ENCODE data around the gene SAMD4A.

Gene SAMD4A

DNA sequence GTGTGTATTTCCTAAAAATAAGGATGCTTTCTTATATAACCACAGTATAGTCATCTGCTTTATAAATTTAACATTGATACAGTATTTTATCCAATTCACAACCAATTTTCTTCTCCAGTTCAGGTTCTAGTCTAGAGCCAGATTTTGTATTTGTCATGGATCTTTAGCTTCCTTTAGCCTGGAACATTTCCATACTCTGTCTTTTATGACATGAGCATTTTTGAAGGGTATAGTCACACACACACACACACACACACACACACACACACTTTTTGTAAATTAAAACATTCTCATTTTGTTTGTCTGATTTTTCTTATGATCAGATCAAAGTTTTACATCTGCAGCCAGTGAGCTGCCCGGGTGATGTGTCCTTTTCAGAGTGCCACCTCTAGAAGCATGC is 31.8 kb upstream of the SAMD4A start:
- TF ChIP-seq, protein P1, sequence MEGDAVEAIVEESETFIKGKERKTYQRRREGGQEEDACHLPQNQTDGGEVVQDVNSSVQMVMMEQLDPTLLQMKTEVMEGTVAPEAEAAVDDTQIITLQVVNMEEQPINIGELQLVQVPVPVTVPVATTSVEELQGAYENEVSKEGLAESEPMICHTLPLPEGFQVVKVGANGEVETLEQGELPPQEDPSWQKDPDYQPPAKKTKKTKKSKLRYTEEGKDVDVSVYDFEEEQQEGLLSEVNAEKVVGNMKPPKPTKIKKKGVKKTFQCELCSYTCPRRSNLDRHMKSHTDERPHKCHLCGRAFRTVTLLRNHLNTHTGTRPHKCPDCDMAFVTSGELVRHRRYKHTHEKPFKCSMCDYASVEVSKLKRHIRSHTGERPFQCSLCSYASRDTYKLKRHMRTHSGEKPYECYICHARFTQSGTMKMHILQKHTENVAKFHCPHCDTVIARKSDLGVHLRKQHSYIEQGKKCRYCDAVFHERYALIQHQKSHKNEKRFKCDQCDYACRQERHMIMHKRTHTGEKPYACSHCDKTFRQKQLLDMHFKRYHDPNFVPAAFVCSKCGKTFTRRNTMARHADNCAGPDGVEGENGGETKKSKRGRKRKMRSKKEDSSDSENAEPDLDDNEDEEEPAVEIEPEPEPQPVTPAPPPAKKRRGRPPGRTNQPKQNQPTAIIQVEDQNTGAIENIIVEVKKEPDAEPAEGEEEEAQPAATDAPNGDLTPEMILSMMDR (conservative IDR thresholded peaks at IDR 0.05), result no peak

GRCh38 chr14:54535646-54536045 is 31.3 kb upstream of the SAMD4A start:
- TF ChIP-seq, protein P1 (conservative IDR thresholded peaks at IDR 0.05), result no peak
- H3K27ac ChIP-seq, result peak overlapping the region; percentile 94

More for the DNA sequence above, 31.8 kb upstream of the SAMD4A start:
- H3K27ac ChIP-seq, result peak overlapping the region; percentile 94

DNA sequence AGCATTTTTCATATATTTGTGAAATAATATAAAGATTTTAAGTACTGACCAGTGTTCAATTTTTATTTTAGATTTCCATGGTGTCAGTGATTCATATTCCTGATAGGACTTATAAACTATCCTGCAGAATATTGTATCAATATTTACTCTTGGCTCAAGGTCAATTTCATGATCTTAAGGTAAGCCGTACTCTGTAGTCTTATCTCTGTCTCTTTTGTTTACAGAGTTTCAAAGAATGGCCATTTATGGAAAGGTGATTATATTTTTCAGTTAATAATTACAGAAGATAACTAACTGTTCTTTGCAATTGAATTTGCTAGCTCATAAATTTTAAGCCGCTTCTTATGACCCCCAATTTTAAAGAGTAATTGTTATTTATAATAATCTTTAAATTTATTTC is 29.3 kb upstream of the SAMD4A start:
- TF ChIP-seq, protein P1 (conservative IDR thresholded peaks at IDR 0.05), result no peak
- H3K27ac ChIP-seq, result peak overlapping the region; percentile 94

- TF ChIP-seq, protein P1 (conservative IDR thresholded peaks at IDR 0.05), result no peak
- peak overlapping the region; percentile 94 for H3K27ac ChIP-seq
Measured at GRCh38 chr14:54538055-54538454, 28.9 kb upstream of the SAMD4A start.

DNA sequence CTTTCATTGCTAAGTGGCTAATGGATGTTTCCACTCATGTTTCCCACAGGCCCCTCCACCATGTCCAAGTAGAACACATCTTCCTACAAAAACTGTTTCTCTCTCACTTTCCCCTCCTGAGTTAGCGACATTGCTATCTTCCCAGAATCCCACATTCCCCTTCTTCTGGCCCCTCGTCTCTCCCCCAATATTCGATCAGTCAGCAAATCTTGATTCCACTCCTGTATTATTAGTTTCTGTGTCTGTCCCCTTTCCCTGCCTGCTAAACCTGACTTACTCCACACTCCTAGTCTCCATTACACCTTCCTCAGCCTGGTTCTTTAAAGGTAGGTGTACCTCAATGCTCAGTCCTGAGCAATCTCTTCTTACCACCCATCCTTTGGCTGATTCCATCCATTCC is 19.3 kb upstream of the SAMD4A start:
- TF ChIP-seq, protein P1 (conservative IDR thresholded peaks at IDR 0.05), result no peak
- H3K27ac ChIP-seq, result no peak overlapping the region

GRCh38 chr14:54548491-54548890 is 18.4 kb upstream of the SAMD4A start:
- TF ChIP-seq, protein P1 (conservative IDR thresholded peaks at IDR 0.05), result no peak

GRCh38 chr14:54549862-54550261 is 17.1 kb upstream of the SAMD4A start:
- peak overlapping the region; percentile 77 for H3K27ac ChIP-seq
- TF ChIP-seq, protein P1 (conservative IDR thresholded peaks at IDR 0.05), result no peak

More at GRCh38 chr14:54548491-54548890, 18.4 kb upstream of the SAMD4A start:
- H3K27ac ChIP-seq, result no peak overlapping the region

All from VCaP (cell line).